Measurements from ENCODE around the gene SLC26A11.

- TF ChIP-seq ZNF629 (CRISPR knock-in tag; conservative IDR thresholded peaks at IDR 0.05) (no peak), CTCF (CRISPR knock-in tag; IDR thresholded peaks at IDR 0.05) (no peak), ZNF749 (CRISPR knock-in tag; IDR thresholded peaks at IDR 0.05; ENCODE audit: borderline replicate concordance) (no peak), ZNF780A (CRISPR knock-in tag; IDR thresholded peaks at IDR 0.05) (no peak), MXI1 (IDR thresholded peaks at IDR 0.05; ENCODE audit: borderline replicate concordance, low read depth, low read length) (no peak), POLR2AphosphoS2 (IDR thresholded peaks at IDR 0.05; ENCODE audit: low read depth, low read length) (no peak), SMC3 (IDR thresholded peaks at IDR 0.05; ENCODE audit: low read length) (no peak), ZNF124 (CRISPR knock-in tag; IDR thresholded peaks at IDR 0.05) (no peak), ZNF362 (CRISPR knock-in tag; IDR thresholded peaks at IDR 0.05; ENCODE audit: borderline replicate concordance) (no peak), IRF2 (CRISPR knock-in tag; IDR thresholded peaks at IDR 0.05) (no peak), SMARCC2 (IDR thresholded peaks at IDR 0.05) (no peak)
- TF ChIP-seq, protein P1, sequence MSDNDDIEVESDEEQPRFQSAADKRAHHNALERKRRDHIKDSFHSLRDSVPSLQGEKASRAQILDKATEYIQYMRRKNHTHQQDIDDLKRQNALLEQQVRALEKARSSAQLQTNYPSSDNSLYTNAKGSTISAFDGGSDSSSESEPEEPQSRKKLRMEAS (IDR thresholded peaks at IDR 0.05): no peak
These were observed 74.4 kb downstream of the SLC26A11 start for GRCh38 chr17:80294653-80295052.

Measured in HepG2 (cell line).